Osteoblast (primary cell): Measurements from ENCODE around the gene NEDD4L. TPM values are rescaled to one million over a fixed set of nuclear protein-coding genes. Genes with fewer than 3 reads are reported as not detected.

Experiments
- DNase-seq: peaks from one replicate; pipeline ENCODE4 v3.0.0; 2011; ENCODE audit warnings: low spot score, mixed read lengths; ENCODE audit not compliant: insufficient read length; ENCODE audit errors: missing footprints
- H2AFZ ChIP-seq: 2 replicates; pipeline ENCODE4 v1.6.0; 2011; ENCODE audit warnings: mild to moderate bottlenecking, low read length
- H3K27ac ChIP-seq: 2 replicates; pipeline ENCODE4 v1.5.1; 2011; ENCODE audit warnings: mild to moderate bottlenecking, low read depth, low read length, moderate library complexity
- H3K27me3 ChIP-seq: 2 replicates; pipeline ENCODE4 v1.6.0; 2012; ENCODE audit warnings: mild to moderate bottlenecking, control low read depth, inconsistent platforms, low read length, moderate library complexity; ENCODE audit not compliant: insufficient read depth
- H3K36me3 ChIP-seq: 2 replicates; pipeline ENCODE4 v1.5.1; 2011; ENCODE audit warnings: mild to moderate bottlenecking, low read length, control low read depth, moderate library complexity; ENCODE audit not compliant: insufficient read depth
- H3K4me1 ChIP-seq: 2 replicates; pipeline ENCODE4 v1.5.1; 2011; ENCODE audit warnings: mild to moderate bottlenecking, low read length, control low read depth, moderate library complexity; ENCODE audit not compliant: insufficient read depth
- H3K4me2 ChIP-seq: 2 replicates; pipeline ENCODE4 v1.6.0; 2011; ENCODE audit warnings: mild to moderate bottlenecking, low read length; ENCODE audit not compliant: insufficient read depth
- H3K4me3 ChIP-seq: fragments of 200-600 bp; sonication (generic); 3 replicates; pipeline ENCODE4 v1.5.1; 2012; ENCODE audit warnings: mild to moderate bottlenecking, low read length, inconsistent platforms; ENCODE audit not compliant: insufficient read depth
- H3K79me2 ChIP-seq: 2 replicates; pipeline ENCODE4 v1.6.0; 2012; ENCODE audit warnings: mild to moderate bottlenecking, low read length, control low read depth, inconsistent platforms; ENCODE audit not compliant: insufficient read depth
- H3K9me3 ChIP-seq: 2 replicates; pipeline ENCODE4 v1.5.1; 2011; ENCODE audit warnings: low read depth, low read length, control low read depth
- H4K20me1 ChIP-seq: 2 replicates; pipeline ENCODE4 v1.6.0; 2012; ENCODE audit warnings: mild to moderate bottlenecking, low read length, control low read depth; ENCODE audit not compliant: insufficient read depth
- CTCF ChIP-seq: IDR thresholded peaks from 2 replicates; pipeline ENCODE4 v1.5.1; 2011; ENCODE audit warnings: mild to moderate bottlenecking, low read depth, low read length, moderate library complexity; ENCODE audit errors: extremely low read depth
- total RNA-seq: library from RNA; depleted of rRNA; stranded (reverse); fragments of >200 nt; gene quantifications from 2 replicates; pipeline ENCODE4 v1.2.3, GENCODE V29; 2012

NEDD4L gene
- total RNA-seq, 1 donor, result 30.0 TPM

- Histone ChIP-seq H3K4me3 (peak overlapping the region; percentile 60), H3K36me3 (no peaks in the 10 kb centered on the region), H4K20me1 (no peaks in the 10 kb centered on the region), H3K27me3 (peaks cover 26% of the 10 kb centered on the region), H3K79me2 (no peaks in the 10 kb centered on the region), H3K27ac (no peak overlapping the region), H2AFZ (no peak overlapping the region), H3K9me3 (no peaks in the 10 kb centered on the region), H3K4me1 (peaks cover 12% of the 10 kb centered on the region), H3K4me2 (peak overlapping the region; percentile 80)
- peak; percentile 92 for DNase-seq
- no peak for TF ChIP-seq CTCF
Observed at GRCh38 chr18:58135183-58135641, 91.2 kb downstream of the NEDD4L start.

DNA sequence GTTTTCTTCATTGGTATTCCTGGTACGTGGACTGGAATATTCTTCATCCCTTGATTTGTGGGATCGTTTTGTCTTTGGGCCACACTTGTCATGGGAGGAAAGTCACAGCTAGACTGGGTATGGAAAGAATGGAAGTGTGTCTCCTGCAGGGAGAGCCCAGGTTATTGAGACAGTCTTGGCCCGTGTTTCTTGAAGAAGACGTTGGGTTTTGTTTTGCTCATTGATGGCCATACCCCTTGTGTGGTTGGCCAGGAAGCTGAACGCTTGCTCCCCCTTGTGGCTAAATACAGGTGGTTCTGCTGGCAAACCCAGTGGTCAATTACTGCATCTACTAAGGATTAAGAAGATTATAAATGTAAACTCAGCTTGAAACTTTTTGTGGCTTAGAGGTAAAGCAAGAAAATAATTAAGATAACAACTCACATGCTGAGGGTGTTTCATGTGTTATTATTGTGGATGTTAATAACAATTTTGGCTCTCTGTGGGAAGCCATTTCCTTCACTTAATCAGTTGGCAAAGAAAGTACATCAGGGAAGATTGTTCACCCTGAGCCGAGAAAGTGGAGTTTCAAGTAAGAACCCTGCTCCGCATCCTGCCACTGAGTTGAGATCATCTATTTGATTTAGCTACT lies 91.8 kb downstream of the NEDD4L start:
- DNase-seq, result peak; percentile 96
- peak; percentile 92 for TF ChIP-seq CTCF
- no peaks in the 10 kb centered on the region for H3K36me3 ChIP-seq
- peak overlapping the region; percentile 80 for H3K4me2 ChIP-seq
- H3K79me2 ChIP-seq, result no peaks in the 10 kb centered on the region
- H3K9me3 ChIP-seq, result no peaks in the 10 kb centered on the region
- peaks cover 12% of the 10 kb centered on the region for H3K4me1 ChIP-seq
- peaks cover 26% of the 10 kb centered on the region for H3K27me3 ChIP-seq
- peak overlapping the region; percentile 43 for H2AFZ ChIP-seq
- no peak overlapping the region for H3K27ac ChIP-seq
- H3K4me3 ChIP-seq, result peak overlapping the region; percentile 60
- no peaks in the 10 kb centered on the region for H4K20me1 ChIP-seq

DNA sequence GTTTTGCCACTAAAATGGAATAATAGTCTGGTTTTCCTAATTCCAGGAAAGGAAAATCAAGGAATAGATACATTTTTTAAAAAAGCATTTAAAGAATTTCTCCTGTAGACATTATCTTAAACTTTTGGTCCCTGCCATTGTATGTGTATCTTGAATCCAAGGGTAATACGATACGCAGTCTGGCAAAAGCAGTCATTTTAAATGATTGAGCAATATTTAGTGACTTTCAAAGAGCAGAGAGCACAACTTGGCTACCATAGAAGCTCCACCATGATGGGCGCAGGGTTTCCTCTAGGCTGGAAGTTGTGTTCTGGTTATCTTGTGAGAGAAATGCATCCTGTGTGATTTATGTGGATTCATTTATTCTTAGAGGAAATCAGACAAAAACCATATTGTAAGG lies 92.9 kb downstream of the NEDD4L start:
- DNase-seq, result no peak
- Histone ChIP-seq H3K9me3 (no peaks in the 10 kb centered on the region), H3K4me2 (no peak overlapping the region), H3K4me3 (no peak overlapping the region), H4K20me1 (no peaks in the 10 kb centered on the region), H3K27ac (no peak overlapping the region), H3K4me1 (peaks cover 12% of the 10 kb centered on the region), H2AFZ (no peak overlapping the region), H3K27me3 (peaks cover 18% of the 10 kb centered on the region), H3K79me2 (no peaks in the 10 kb centered on the region), H3K36me3 (no peaks in the 10 kb centered on the region)
- TF ChIP-seq CTCF, result no peak

- Histone ChIP-seq H3K27ac (no peak overlapping the region), H3K4me2 (no peak overlapping the region), H3K79me2 (no peaks in the 10 kb centered on the region), H3K9me3 (no peaks in the 10 kb centered on the region), H2AFZ (no peak overlapping the region), H4K20me1 (no peaks in the 10 kb centered on the region), H3K36me3 (no peaks in the 10 kb centered on the region), H3K4me3 (no peak overlapping the region), H3K4me1 (peaks cover 11% of the 10 kb centered on the region), H3K27me3 (peaks cover 12% of the 10 kb centered on the region)
- DNase-seq, result no peak
- no peak for TF ChIP-seq CTCF
Observed at GRCh38 chr18:58139459-58140386, 95.7 kb downstream of the NEDD4L start.
